Neural cell (in vitro differentiated cells): ENCODE data around the gene PTPRN2.

Experiments
- EP300 ChIP-seq: fragments of 450-650 bp; conservative IDR thresholded peaks from 2 replicates; pipeline ENCODE4 v1.6.1; 2014; ENCODE audit warnings: antibody characterized with exemption, mild to moderate bottlenecking, moderate library complexity; ENCODE audit not compliant: poor library complexity, severe bottlenecking
- EZH2 ChIP-seq: fragments of 200-600, 300-800 bp; shearing (Covaris generic), sonication (generic); IDR thresholded peaks from 2 replicates; pipeline ENCODE4 v1.6.1; 2014; ENCODE audit warnings: antibody characterized with exemption, low read length, borderline replicate concordance, mild to moderate bottlenecking; ENCODE audit not compliant: insufficient read depth, poor library complexity, severe bottlenecking
- MXI1 ChIP-seq: fragments of 450-650 bp; conservative IDR thresholded peaks from 2 replicates; pipeline ENCODE4 v1.6.1; 2014; ENCODE audit warnings: antibody characterized with exemption, mild to moderate bottlenecking; ENCODE audit not compliant: poor library complexity, severe bottlenecking
- POLR2AphosphoS5 ChIP-seq: IDR thresholded peaks from 2 replicates; pipeline ENCODE4 v1.6.1; 2012
- RAD21 ChIP-seq: fragments of 450-650 bp; conservative IDR thresholded peaks from 2 replicates; pipeline ENCODE4 v1.6.1; 2014; ENCODE audit warnings: antibody characterized with exemption, mild to moderate bottlenecking, moderate library complexity
- SMC3 ChIP-seq: fragments of 450-650 bp; conservative IDR thresholded peaks from 2 replicates; pipeline ENCODE4 v1.6.1; 2014; ENCODE audit warnings: antibody characterized with exemption, mild to moderate bottlenecking, moderate library complexity; ENCODE audit not compliant: poor library complexity
- TAF1 ChIP-seq: IDR thresholded peaks from 2 replicates; pipeline ENCODE4 v1.6.1; 2012; ENCODE audit warnings: low read depth
- TF ChIP-seq, protein P1 (sequence below): fragments of 450-650 bp; IDR thresholded peaks from 2 replicates; pipeline ENCODE4 v1.5.1; 2014; ENCODE audit warnings: antibody characterized with exemption, mild to moderate bottlenecking, moderate library complexity; ENCODE audit not compliant: poor library complexity, severe bottlenecking
- TF ChIP-seq, protein P2 (sequence below): IDR thresholded peaks from 2 replicates; pipeline ENCODE4 v1.6.1; 2012; ENCODE audit warnings: borderline replicate concordance

DNA sequence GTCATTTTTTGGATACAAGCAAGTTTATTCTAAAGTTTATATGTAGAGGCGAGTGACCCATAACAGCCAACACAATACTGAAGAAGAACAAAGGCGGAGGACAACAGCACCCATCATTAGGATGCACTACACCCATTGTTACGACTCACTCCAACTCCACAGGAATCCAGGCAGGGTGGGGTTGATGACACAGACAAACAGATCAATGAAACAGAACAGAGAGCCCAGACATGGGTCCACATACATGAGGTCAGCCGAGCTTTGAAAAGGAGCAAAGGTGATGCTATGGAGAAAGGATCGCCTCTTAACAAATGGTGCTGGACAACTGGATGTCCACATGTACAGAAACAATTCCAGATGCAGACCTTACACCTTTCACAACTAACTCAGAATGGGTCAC, 426.4 kb downstream of the PTPRN2 start:
- TF ChIP-seq EP300: no peak
- TF ChIP-seq POLR2AphosphoS5: no peak
- TF ChIP-seq, protein P1, sequence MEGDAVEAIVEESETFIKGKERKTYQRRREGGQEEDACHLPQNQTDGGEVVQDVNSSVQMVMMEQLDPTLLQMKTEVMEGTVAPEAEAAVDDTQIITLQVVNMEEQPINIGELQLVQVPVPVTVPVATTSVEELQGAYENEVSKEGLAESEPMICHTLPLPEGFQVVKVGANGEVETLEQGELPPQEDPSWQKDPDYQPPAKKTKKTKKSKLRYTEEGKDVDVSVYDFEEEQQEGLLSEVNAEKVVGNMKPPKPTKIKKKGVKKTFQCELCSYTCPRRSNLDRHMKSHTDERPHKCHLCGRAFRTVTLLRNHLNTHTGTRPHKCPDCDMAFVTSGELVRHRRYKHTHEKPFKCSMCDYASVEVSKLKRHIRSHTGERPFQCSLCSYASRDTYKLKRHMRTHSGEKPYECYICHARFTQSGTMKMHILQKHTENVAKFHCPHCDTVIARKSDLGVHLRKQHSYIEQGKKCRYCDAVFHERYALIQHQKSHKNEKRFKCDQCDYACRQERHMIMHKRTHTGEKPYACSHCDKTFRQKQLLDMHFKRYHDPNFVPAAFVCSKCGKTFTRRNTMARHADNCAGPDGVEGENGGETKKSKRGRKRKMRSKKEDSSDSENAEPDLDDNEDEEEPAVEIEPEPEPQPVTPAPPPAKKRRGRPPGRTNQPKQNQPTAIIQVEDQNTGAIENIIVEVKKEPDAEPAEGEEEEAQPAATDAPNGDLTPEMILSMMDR: no peak
- no peak for TF ChIP-seq RAD21
- no peak for TF ChIP-seq EZH2
- TF ChIP-seq, protein P2, sequence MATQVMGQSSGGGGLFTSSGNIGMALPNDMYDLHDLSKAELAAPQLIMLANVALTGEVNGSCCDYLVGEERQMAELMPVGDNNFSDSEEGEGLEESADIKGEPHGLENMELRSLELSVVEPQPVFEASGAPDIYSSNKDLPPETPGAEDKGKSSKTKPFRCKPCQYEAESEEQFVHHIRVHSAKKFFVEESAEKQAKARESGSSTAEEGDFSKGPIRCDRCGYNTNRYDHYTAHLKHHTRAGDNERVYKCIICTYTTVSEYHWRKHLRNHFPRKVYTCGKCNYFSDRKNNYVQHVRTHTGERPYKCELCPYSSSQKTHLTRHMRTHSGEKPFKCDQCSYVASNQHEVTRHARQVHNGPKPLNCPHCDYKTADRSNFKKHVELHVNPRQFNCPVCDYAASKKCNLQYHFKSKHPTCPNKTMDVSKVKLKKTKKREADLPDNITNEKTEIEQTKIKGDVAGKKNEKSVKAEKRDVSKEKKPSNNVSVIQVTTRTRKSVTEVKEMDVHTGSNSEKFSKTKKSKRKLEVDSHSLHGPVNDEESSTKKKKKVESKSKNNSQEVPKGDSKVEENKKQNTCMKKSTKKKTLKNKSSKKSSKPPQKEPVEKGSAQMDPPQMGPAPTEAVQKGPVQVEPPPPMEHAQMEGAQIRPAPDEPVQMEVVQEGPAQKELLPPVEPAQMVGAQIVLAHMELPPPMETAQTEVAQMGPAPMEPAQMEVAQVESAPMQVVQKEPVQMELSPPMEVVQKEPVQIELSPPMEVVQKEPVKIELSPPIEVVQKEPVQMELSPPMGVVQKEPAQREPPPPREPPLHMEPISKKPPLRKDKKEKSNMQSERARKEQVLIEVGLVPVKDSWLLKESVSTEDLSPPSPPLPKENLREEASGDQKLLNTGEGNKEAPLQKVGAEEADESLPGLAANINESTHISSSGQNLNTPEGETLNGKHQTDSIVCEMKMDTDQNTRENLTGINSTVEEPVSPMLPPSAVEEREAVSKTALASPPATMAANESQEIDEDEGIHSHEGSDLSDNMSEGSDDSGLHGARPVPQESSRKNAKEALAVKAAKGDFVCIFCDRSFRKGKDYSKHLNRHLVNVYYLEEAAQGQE: no peak
- TF ChIP-seq TAF1: no peak
- no peak for TF ChIP-seq SMC3
- no peak for TF ChIP-seq MXI1
